ENCODE measurements around the gene TOR1A.

DNA sequence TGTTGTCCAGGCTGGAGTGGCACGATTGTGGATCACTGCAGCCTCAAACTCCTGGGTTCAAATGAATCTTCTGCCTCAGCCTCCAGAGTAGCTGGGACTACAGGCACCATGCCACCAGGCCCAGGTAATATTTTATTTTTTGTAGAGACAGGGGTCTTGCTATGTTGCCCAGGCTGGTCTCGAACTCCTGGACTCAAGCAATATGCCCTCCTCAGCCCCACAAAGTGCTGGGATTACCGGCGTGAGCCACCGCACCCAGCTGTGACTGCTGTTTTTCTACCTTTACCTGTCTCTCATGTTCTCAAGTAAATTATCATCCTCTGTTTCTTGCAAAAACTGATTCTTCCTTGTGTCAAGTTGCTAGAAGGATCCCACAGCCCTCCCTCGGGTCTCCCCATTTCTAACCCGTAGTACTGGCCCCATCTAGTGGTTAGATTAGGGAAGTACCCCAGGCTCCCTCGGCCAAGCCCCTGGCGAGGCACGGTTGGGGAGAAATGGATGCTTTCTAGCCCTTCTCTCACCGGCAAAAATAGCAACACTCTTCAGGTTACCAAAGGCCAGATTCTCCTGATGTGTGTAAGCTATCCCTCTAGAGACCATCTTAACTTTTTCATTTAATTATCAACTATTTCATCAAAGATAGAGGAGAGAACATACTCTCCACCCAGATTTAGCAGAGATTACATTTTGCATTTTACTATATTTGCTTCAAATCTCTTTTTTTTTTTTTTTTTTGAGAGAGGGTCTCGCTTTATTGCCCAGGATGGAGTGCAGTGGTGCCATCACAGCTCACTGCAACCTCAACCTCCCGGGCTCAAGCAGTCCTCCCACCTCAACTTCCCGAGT lies 40.2 kb downstream of the TOR1A start:
- TF ChIP-seq POLR2AphosphoS5 (IDR thresholded peaks at IDR 0.05) = peak in 1 of 2 donors; percentile 40
- TF ChIP-seq, protein P1, sequence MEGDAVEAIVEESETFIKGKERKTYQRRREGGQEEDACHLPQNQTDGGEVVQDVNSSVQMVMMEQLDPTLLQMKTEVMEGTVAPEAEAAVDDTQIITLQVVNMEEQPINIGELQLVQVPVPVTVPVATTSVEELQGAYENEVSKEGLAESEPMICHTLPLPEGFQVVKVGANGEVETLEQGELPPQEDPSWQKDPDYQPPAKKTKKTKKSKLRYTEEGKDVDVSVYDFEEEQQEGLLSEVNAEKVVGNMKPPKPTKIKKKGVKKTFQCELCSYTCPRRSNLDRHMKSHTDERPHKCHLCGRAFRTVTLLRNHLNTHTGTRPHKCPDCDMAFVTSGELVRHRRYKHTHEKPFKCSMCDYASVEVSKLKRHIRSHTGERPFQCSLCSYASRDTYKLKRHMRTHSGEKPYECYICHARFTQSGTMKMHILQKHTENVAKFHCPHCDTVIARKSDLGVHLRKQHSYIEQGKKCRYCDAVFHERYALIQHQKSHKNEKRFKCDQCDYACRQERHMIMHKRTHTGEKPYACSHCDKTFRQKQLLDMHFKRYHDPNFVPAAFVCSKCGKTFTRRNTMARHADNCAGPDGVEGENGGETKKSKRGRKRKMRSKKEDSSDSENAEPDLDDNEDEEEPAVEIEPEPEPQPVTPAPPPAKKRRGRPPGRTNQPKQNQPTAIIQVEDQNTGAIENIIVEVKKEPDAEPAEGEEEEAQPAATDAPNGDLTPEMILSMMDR (IDR thresholded peaks at IDR 0.05) = peak; percentile 94 to 98 (median 95)
- TF ChIP-seq POLR2A (IDR thresholded peaks at IDR 0.05; ENCODE audit: low read depth) = no peak
